AG08396 (cell line): ENCODE results near the gene PRKAR2B.
A peak's percentile ranks its signal among the peaks of the same experiment; 100 is the strongest.

Source experiments
- DNase-seq: peaks from one replicate; pipeline ENCODE4 v3.0.0; 2012; ENCODE audit warnings: low spot score, mixed read lengths

PRKAR2B gene

DNA sequence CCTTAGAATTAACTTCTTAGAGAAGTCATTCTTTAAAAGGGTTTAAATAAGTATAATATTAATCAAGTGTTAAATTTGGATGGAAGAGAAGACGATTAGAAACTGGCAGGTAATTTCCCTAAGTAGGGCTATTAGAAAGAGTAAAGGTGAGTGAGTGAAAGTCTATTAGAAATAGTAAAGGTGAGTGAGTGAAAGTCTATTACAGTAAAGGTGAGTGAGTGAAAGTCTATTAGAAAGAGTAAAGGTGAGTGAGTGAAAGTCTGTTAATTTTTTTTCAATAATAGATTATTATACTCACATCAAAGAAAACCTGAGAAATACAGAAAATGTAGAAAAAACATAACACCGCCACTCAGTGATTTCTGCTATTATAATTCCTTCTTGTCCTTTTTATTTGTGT, 113.5 kb downstream of the PRKAR2B start:
- no peak for DNase-seq

DNA sequence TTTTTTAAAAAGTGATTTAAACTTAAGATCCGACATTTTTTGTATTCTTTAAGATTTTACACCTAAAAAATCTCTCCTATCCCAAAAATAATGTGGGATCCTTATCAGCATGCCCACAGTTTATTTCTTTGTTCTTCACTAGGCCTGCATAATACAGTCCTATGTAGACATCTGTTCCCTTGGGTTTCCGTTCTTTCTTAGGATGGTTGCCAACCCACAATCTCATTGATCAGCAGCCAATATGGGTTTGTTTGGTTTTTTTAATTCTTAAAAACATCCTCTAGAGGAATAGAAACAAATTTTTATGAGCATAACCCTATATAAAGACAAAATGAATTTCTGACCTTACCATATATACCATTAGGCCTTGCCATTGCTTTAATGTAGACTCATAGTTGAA, 115.9 kb downstream of the PRKAR2B start:
- no peak for DNase-seq

DNA sequence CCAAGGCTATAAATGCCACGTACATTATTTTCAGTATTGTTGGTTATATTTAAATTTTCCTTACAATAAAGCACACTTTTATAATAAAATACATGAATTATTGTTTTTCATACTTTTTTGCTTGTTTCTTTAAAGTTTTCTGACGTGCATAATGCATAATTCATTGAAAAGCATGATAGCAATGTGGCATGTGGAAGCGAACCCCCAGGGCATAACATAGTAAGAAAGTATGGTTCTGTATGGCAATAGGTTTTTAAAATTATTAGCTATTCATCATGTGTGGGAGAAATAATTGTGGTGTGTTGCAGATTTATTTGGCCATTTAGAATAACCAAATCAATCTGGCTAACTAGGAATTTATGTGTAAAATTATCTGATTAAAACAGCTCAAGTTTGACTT, 116.9 kb downstream of the PRKAR2B start:
- no peak for DNase-seq

DNA sequence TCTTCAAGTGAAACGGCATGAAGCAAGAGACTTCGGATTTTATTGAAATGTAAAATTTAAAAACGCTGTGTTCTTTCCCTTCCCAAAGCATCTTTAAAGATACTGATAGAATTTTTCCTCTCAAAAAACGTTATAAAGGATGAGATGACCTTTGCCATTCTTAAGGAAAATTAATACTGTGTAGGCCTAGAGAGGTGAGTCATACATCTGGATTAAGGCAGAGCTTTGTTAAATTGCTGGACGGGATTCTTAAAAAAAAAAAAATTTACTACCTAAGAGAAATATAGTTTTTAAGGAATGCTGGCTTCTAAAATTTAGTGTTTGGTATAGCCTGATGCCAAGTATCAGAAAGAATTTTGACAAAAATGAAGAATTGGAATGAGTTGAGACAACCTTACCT, 118.0 kb downstream of the PRKAR2B start:
- no peak for DNase-seq

DNA sequence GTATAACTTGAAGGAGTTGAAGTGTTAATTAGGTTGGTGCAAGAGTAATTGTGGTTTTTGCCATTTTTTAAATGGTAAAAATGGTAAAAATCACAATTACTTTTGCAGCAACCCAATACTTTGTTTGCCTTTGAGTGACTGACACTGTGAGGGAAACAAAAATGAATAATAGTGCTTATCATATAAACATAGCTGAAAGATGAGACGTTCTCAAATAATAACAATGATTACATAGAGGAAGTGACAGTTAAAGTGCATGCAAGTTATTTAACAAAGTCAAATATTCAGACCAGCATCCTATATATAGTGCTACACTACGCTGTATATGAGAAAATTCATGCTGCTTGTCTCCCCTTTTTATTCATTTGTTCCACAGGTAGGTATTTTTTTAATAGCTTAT, 119.6 kb downstream of the PRKAR2B start:
- DNase-seq, result no peak

DNA sequence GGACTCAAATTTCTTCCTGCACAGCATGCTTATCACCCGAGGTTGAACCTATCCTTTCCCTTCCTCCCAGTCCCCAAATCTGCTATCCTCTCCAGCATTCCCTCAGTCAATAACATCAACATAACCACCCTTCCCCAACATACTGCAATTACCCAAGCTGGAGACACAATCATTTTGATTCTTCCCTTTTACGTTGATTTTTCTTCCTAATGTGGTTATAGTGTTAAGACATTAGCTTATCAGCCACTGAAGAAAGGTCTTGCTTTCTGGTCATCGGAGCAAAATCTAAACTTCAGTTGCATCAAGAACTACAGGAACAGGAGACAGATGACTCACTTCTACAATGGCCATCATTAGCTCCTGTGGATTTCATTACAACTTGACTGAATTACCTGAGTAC, 120.8 kb downstream of the PRKAR2B start:
- DNase-seq, result no peak

DNA sequence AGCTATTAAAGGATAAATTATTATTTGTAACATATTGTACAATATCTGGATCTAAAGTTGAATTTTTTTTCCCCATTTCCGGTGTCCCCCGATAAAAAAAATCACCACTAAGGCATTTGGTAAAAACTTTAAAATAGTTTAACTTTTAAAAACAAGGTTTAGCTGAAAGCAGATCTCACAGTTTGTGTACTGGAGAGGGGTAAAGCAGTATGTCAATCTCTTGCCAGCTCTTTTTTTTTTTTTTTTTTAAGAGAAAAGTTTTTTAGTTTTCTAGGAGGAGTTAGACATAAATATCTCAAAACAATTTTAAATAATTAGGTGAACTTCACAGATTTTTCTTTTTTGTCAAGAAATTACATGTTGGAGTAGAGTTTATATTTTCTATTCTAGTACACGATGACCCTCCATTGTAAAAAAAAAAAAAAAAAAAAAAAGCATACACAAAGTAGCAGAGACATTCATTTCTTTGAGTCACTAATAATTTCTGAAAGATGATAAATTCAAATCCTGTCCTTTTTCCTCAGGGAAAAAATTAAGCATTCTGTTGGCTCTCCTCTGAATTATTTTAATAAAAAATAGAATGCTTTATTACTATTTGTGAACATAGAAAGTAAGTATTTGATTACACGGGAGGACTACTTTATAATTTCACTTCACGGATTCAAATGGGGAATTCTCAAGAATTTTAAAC, 122.4 kb downstream of the PRKAR2B start:
- no peak for DNase-seq

DNA sequence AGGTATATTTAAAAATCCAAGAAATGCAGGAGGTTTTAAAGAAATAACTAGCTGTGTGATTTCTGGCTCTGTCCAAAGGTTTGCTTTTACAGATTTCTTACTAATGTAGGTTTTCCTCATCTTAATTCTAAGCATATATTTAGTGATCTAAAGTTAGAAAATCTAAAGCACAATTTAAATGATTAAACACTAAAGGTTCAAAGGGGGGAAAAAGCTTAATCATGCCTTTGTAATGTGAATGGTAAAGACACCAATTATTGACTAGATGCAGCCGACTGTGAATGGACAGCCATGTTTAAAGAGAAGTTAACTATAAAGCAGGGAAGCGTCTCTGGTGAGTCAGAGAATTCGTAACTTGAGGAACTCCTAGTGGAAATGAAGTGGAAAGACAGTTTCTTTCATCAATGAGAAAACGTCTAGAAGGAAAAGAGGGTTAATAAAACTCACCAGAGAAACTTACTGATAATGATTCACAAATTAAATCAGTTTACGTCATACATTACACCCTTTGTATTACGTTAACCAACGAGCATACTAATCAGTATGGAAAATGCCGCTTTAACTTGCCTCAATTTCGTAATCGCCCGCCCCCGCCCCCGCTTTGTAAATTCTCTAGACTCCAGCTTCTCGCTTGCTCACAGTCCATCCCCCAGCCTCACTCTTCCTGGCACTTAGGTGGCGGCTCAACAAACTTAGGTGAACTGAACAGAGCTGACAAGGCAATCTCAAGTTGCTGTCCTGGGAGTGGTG, 123.2 kb downstream of the PRKAR2B start:
- DNase-seq, result peak; percentile 47

DNA sequence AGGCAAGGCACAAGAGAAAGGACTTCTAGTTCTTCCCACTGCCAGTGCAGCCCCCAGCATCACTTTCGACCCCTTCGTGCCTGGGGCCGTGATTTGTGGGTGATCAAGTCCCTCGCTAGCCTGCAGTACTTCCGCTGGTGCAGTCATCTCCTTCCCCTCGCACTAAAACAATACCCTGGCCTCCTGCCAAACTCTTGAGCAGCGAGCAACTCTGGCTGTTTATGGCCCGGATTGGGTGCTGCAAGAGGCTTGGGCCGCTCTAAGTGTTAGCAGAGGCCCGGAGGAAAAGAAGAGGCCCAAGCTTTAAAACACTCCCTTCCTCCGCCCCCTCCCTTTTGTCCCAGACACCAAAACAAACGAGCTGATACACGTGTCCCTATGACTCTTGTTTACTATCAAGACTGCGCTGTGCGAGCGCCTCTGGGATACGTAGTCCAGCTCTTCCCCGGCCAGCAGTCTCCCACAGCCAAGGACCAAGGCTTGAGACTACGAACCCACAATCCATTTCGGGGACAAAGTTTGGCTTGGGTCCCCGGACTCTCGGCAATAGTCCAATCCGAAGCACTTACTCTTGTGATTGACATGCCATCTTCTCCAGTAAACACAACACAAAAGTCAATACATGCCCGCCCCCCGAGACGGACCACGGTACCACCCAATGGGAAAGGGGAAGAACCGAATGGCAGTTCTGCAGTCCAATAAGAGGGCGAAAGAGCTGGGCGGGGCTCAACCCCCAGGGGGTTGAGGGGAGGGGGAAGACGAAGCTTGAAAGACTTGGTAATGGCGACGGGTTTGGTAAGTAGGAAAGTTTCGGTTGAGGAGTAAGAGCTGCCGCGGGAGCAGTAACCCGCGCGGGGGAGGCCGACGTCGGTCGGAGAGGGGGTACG, 124.0 kb downstream of the PRKAR2B start, which contains the start of gene HBP1:
TSS of gene HBP1 (plus strand) at position 771 of the 887 bp plus-strand sequence. CDS start 10,891 bp downstream, outside the sequence.
- DNase-seq, result peak; percentile 97

DNA sequence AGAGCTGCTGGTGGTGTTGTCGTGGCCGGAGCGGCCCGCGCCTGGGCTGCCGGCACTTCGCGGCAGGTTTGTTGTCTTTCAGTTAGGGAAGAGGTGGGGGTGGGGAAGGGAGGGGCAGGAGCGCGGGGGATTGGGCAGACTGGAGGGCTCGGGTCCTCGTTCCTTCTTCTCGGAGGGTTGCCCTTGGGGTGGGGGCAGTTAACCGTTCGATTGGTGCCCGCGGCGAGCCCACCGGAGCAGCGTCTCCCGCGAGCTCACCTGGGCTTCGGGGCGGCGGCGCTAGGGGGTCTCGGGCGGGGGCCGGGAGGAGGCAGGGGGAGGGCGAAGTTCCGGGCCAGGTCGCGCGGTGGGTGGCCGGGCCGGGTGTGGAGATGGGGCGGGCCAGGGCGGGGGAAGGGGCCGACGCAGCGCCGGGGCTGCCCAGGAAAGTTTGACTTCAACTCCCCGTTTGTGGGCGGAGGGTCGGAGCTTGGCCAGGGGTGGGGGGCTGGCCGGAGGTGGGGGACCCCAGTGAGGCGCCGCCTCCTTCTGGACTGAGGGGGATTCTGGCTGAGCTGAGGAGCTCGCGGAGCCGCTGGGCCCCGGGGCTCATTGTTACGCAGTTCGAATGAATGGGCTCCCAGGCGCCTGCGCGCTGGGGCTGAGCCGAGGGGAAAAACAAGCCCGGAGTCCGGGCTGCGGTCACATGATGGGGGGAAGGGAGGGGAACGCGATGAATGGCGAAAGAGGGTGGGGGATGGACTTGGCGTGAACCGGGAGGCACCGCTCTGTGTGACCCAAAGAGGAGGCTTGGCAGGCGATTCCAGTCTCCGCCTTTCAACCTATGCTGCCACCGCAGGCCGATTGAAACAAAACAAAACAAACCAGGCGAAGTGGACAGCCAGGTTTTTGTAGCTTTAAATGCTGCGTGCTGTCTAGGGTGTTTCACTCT, 124.9 kb downstream of the PRKAR2B start:
- DNase-seq, result peak; percentile 93

DNA sequence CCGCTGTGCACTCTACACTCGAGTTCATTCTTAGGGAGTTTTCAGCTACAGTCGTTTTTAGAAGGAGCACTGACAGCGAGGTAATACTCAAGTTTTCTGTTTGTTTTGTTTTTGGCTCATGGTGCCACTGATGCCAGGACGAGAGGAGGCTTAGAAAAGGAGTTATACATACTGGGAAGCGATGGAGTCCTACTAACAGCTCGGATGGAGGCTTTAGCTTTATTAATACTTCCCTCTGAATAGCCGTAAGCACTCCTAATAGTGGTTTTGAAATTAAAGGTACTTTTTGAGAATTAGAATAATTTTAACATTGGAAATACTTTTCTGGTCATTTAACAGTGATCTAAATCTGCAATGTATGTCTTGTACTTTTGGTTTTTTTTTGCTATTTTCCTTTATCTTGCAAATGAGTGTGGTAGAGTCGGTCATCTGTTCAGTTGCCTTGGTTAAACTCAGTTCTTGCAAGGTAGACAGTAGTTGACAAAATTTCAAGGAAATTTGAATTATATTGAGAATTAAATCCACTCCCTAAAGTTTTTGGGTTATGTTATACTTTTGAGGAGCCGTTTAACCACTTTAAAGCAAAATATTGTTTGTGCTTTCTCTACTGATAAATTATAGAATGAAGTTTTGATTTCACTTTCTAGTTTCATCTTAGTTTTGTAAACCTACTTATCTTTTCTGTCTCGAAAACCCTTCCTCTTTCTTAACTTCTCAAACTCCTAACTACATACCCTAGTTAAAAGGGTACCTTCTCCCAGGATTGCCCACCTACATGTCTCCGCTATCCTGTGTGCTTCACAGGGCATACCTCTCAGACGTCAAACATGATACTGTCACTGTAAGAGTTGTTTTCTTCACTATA, 125.8 kb downstream of the PRKAR2B start:
- no peak for DNase-seq

DNA sequence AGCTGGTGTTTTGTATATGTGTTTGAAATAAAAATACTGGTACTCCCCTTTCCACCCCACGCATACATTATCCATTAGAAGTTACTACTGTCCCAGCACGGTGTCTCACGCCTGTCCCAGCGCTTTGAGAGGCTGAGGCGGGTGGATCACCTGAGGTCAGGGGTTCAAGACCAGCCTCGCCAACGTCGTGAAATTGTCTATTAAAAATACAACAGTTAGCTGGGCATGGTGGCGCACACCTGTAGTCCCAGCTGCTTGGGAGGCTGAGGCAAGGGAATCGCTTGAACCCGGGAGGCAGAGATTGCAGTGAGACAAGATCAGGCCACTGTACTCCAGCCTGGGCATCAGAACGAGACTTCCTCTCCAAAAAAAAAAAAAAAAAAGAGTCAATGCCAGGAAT, 127.0 kb downstream of the PRKAR2B start:
- DNase-seq, result no peak

DNA sequence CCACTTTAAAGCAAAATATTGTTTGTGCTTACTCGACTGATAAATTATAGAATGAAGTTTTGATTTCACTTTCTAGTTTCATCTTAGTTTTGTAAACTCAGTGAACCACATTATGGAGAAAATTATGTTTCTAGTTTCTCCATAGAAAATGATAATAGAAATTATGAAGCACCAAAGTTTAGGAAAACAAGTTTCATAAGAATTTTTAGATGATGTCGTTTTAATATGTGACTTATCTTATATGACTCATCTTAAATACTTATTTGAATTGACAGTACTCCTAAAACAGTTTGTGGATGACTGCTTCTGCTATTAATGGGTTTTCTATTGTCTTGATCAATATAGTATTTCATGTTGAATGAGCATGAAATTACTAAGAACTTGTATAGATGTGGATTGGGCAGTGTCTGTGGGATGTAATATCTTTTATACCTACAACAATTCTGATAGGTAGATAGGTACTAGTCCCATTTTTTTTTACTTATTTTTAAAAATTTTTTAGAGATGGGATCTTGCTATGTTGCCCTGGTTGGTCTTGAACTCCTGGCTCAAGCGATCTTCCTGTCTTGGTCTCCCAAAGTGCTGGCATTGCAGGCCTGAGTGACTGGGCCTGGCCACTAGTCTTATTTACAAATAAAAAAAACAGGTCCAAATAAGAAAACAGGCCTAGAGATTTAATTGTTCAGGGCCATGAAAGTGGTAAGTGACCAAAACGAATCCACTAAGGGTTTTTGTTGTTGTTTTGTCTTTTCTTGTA, 127.9 kb downstream of the PRKAR2B start:
- no peak for DNase-seq

DNA sequence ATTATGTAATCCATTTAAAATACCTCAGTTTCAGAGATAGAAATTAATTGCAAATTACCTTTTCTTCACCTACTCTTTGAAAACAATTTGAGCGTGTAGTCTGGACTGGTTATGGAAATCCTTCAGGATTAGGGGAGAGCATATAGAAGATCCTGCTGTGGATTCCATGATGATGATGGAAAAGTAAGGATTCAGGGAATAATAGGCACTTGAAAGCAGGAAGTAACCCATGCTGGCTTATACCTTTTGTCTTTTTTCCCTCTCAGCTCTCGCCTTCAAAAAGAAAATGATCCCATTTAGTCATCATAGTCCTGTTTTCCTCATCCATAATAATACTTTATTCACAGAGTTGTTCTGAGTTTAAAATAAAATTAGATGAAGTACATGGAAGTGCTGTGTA, 128.7 kb downstream of the PRKAR2B start:
- no peak for DNase-seq

DNA sequence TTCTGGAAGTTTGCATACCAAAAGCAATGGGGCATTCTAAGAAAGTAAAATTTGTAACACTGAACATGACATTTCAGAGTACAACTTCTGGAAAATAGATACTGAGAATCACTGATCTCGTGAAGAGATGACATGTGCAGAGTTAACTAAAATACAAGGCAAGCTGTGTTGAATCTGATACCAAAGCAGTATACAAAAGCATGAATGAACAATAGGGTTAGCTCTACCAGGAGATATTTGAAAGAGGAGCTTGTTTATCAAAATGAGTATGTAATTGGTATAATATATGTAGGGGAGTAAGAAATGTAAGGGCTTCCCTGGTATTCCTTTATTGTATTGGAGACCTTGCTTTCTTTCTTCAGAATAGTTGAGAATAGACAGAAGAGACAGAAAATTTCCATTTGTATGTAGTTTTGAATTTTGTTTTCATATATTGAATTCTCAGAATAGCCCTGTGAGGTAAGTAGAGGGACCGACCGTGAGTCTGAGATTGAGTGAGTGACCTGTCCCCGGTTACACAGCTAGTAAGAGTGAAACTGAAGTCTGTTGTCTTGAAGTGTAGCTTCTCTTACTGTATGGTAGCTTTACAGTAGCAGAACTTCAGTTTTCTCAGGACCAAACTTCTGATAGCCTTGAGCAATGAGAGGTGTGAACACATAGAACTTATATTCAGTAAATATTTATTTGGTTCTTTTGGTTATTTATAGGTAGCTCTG, 129.3 kb downstream of the PRKAR2B start:
- DNase-seq, result no peak

DNA sequence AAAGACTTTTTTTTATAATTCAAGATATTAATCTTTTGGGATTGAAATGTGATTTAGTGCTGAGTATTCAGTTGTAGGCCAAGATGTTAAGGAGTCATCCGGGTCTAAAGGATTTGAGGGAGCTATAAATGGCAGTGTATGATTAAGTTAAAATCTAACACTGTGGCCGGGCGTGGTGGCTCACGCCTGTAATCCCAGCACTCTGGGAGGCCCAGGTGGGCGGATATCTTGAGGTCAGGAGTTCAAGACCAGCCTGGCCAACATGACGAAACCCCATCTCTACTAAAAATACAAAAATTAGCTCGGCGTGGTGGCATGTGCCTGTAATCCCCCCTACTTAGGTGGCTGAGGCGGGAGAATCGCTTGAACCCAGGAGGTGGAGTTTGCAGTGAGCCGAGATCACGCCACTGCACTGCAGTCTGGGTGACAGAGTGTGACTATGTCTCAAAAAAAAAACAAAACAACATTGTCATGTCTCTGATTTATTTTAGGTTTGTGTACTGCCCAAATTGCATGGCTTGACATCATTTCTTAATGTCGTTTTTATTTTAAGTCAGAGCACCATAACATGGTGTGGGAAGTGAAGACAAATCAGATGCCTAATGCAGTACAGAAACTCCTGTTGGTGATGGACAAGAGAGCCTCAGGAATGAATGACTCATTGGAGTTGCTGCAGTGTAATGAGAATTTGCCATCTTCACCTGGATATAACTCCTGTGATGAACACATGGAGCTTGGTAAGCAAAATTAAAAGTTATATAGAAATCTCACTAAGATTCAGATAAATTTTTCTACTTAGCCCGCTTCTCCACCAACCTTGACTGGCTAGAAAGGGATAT, 135.0 kb downstream of the PRKAR2B start:
- no peak for DNase-seq

DNA sequence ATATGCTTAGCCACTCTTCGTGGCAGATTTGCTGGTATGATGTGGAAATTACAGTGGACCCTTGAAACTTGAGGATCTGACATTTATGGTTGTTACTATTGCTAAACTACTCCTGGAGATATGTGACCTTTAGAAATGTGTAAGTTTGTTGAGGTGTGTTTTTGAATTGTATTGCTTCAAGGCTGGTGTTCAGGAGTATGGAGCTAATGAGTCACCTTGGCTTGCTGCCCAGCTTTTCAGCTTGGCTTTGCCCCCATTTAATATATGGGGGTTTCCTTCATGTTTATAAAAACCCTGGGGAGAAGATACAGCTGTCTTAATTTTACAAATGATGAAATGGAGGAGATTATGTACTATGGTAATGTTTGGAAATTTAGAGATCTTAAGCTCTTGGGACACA, 135.9 kb downstream of the PRKAR2B start:
- no peak for DNase-seq

DNA sequence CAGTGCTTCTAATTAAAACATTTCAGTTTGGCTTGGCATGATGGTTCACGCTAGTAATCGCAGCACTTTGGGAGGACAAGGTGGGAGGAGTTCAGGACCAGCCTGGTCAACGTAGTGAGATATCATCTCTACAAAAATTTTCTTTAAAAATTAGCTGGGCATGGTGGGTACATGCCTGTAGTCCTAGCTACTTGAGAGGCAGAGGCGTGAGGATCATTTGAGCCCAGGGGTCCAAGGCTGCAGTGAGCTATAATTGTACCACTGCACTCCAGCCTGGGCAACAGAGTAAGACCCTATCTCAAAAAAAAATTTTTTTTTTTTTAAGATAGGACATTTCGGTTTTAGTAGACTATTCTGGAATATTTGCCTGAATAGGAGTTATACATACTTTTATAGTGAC, 136.7 kb downstream of the PRKAR2B start:
- no peak for DNase-seq
